ENCODE data around the gene RPS6KA2.
"Not testable (repeated sequence)": the region's sequence is repeated elsewhere in the genome, so short reads cannot be mapped to it uniquely, and the experiment has no call there.

RPS6KA2 gene

DNA sequence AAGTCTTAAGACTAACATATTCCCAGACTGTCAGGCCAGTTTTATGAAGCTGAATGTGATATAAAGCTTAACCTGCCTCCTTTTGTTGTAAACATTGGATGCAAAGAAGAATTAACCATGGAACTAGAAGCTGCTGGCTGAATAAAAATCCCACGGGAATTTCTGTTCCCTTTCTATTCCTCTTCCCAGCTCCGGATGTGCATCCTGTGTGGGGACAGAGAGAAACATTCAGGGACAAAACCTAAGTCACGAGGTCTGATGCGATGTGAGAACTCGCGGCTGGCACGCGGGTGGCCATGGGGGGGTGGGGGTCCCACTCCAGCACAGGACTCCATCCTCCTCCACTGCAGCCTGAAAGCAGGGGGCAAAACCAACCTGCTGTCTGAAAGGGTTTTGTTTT lies 72.7 kb downstream of the RPS6KA2 start:
- DNase-seq (ENCODE audit: low read depth, low spot score), result no peak

DNA sequence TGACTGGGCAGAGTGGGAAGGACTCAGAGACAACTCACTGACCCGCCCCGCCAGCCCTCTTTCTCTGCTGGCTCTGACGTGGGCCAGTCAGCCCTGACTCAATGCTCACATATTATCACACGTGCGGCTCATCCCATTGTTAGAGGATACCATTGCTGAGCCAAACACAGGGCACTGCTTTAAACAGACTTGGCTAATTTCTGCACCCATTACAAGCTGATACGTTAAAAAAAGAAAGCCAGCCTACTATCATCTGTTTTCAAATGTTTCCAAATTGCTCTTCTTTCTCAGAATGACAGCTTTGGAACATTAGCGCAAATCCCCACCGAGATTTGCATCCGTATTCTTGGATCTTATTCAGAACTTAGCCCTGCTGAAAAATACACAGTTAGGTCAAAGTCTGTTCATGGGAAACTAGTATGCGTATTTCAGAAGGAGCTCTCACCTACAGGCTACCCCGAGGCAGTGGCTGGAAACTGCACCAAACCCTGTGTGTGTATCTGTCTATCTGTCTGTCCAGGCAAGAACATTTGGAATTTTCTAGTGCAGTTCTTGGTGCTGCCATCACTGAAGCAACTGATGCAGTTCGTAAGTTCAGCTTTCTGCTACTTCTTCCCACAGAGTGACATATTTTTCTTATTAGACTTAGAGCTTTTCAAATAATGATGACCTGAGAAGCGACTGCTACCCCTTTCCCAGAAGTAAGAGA lies 73.3 kb downstream of the RPS6KA2 start:
- no peak for DNase-seq (ENCODE audit: low read depth, low spot score)

DNA sequence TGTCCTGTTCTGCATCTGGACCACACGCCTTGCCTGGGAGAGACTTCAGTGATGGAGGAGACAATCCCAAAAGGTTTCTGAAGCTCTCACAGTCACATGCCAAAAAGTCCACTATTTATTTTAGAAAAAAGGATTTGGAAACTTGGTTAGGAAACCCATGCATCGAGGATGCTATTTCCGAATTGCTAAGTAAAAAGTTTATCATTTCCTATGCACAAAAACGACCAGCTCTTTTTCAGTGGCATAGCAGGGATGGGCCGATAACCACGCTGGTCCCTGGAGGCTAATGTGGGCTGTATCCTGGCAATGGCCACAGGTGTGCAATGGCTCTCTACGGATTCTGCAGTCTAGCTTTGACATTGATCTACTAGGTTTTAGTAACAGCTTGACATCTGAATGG lies 74.5 kb downstream of the RPS6KA2 start:
- DNase-seq (ENCODE audit: low read depth, low spot score), result no peak

DNA sequence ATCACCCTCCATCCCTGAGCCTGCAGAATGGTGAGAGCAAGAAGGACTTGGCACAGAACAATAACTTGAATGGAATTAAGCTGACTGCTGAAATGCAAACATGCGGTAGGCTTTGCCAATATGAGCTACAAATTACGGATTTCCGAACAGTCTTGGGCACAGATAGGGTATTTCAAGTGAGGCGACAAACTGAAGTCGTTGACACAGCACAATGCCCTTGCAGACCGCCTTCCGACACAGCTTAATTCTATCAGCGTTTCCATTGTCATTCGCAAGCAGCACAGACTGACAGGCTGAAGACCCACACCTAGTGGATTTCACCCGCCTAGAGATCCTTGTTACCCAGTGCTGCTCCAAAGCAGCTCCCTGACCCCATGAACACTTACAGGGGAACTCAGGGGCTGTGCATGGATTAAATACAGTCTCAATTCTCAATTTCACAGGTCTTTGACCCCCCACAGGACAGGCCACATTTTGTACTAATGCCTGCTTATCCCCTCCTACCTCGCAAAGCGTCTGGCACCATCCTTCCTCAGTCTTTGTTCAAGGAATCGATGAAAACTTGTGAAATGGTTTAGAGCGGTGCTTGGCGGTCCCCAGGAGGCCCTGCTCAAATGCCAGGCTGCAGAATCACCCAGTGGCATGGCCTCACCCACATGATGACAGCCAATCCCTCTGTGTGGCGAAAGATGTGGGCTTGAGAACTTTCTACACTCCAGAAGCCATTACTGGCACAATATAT lies 75.1 kb downstream of the RPS6KA2 start:
- peak; percentile 46 for DNase-seq (ENCODE audit: low read depth, low spot score)

DNA sequence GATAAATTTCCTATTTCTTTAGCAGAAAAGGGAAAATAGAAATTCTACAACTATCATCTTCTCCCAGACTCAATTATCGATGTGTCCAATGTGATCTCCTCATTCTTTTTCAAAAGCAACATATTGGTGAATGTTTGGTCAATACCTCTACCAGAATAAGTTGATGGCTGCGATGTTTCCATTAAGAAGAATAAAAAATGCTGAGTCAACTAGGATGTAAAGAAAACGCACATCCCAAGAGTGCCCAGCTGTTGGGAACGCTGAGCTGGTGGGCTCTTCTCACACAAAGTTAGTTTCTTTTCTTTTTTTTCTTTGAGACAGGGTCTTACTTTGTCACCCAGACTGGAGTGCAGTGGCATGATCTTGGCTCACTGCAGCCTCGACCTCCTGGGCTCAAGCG lies 80.4 kb downstream of the RPS6KA2 start:
- no peak for DNase-seq (ENCODE audit: low read depth, low spot score)

DNA sequence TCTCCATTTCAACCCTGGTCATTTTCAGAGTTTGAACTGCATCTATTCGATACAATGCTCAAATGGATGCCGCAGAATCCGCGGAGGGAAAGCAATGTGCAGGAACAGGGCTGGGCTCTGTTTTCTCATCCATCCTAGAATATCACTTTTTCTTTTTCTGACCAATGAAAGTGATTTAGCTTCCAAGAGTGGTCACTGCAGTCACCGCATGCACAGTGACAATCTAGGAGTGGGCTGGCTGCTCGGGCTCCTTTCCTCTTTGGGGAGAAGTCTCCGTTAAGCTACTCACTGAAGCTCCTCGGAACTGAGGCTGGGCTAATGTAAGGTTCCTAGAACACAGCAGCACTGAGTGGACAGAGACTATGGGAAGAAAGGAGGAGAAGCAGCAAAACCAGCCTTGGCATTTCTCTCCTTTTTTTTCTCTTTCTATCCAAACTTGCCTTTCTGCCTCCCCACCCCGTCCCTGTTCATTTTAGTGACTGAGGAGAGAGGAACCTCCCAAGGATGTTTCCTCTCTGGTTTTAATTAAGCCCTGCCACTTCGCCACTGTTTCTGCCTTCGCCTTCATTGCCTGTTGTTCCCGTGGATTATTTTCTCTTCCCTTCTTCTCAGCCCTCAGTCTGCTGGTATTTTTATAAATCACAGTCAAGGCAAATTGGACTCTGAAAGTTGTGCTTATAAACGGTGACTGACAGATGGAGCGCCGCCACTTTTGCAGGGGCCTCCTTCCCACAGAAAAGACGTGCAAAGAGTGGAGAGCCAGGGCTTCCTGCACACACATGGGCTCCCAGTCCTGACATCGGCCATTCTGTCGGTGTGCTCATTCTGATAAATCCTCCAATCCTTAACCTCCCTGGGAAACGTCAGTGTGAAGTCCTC lies 81.7 kb downstream of the RPS6KA2 start:
- no peak for DNase-seq (ENCODE audit: low read depth, low spot score)

DNA sequence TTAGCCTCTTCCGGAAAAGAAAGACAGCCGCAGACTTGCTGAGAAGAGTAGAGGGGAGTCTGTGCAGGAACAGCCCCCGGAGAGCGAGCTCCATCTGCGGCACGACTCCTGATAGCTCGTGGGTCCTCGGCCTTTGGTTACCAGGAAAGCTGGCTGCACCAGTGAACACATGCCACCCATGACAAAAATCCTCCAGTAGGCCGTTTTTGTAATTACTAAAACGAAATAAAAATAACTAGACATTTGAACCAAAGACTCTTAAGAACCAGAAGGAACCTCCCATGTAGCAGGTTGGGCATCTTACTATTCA lies 82.8 kb downstream of the RPS6KA2 start:
- no peak for DNase-seq (ENCODE audit: low read depth, low spot score)

DNA sequence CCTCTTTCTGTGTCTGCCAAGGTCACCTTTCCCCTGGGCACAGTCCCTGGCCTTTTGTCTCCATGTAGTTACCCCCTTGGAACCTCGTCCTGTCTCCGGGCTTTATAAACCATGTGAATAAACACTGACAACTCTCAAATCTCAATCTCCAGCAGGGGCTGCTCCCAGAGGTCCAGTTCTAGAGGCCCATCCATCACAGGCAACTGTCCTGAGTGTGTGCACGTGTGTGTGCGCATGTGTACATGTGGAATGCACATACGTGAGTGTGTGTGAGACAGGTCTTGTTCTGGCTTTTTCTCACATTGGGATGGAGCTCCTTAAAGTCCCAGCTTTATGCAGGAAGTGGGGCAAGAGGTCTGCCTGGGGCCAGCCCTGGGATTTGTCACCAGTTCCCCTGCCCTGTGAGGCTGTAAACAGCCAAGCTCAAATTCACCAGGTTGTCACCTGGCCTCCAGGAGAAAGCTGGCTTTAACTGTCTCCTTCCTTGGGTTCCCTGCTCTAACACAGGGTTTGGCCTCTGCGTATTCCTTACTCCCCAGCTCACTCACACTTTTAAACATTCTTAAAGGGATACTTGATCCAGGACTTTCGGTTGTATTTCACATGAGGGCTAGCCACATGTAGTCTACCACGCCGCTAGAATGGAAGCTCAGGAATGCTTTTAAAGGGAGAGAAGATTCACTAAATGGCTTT lies 83.3 kb downstream of the RPS6KA2 start:
- DNase-seq (ENCODE audit: low read depth, low spot score), result no peak

DNA sequence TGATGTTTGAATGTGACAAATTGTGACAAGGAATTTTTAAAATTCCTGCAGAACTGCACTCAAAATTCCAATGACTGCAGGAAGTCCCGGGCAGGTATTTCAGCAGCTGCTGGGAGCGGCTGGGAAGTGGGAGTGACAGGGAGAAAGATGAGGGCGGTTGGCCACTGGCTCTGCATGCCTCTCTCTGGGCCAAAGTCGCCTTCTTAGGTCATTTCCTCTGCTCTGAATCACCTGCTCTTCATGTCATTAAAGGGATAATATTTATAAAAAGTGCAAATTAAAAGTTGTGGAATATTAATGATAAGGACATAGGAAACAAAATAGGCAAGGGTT lies 84.5 kb downstream of the RPS6KA2 start:
- peak; percentile 61 for DNase-seq (ENCODE audit: low read depth, low spot score)

DNA sequence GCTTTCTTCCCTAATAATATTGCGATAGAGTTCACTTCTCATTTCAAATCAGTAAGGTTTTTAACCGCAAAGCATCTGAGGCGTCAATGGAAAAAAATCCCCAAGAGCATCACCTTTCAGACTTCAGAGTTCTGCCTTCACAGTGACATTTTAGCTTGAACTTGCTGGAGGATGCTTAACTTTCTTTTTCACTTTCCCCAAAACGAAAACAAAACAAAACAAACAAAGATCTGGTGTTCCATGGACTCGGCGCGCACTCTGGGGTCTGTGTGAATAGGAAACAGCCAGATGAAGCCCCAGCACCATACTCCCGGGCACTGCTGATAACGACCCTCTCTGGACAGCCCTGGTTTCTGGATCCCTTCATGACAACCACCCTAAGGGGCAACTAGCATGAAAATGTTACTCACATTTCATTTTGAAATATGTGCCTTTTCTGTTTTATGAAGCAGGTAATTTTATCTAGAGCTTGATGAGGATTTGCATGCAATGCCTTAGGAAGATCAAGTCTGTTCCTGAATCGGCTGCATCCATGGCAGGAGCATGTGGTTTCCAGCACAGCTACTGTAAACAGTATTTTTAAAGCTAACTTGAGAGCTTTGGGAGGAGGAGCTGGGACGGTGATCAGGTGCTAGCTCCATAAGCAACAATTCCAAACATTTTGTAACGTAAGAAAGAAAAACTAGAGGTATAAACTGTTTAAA lies 85.0 kb downstream of the RPS6KA2 start:
- no peak for DNase-seq (ENCODE audit: low read depth, low spot score)

DNA sequence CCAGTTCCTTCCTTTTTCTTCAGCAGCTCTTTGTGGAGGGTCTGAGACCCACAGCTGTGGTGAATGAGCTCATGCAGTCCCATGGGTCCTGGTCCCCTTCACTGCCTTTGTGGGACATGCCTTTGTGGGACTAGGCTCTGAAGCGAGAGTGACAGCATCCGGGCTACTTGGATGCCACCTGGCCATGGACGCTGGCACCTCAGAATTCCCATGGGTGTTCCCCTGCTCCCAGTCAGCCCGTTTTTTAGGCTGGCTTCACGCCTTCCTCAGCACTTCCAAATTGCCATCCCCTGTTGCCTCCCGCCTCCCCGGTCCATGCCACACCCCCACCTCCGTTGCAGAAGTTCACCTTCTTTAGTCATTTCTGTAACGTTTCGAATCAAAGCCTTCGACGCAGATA lies 85.7 kb downstream of the RPS6KA2 start:
- DNase-seq (ENCODE audit: low read depth, low spot score), result no peak

DNA sequence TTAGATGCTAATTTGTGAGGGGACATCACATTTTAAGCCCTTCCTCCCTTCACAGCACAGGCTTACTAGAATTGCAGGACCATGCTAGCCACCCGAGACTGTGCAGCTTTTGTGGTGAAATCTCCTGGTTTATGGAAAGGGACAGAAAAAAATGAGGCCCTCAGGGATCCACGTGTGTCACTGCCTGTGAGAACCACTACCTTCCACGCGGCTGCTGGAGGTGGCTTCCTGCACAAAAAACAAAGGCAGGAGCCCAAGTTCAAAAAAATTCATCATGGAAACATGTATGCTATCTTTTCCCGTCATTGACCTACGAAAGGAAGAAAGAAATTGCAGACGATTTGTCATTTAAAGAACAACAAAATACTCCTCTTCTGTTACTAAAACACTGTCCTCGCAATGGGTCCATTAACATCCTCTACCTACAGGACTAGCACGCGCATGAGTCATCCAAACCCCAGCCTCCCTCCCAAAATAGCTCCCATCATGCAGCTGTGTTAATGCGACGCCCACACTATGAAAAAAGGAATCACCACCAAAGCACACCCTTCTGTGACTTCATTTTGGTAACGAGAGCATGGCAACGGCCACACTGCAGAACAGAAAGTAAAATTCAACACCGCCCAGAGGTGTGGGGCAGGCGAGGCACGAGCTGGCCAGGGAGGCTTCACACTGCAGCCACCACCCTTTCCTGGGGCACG lies 86.3 kb downstream of the RPS6KA2 start:
- DNase-seq (ENCODE audit: low read depth, low spot score), result no peak

DNA sequence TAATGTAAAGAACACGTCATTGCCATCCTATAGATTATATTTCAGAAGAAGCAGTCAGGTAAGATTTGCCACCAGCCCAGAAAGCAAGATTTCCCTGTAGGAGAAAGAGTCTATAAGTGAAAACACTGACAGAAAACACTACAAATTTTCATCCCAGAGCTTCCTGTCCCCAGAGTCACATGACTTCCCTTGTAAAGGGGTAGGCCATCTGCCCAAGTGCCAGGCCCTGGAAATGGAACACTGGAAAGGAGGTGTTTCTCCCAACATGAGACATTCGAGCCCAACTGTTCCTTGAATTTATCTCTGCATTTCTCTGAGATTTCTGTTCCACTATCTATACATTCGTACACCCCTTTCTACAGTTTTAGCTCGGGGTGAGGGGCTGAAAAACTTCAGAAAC lies 87.5 kb downstream of the RPS6KA2 start:
- no peak for DNase-seq (ENCODE audit: low read depth, low spot score)

DNA sequence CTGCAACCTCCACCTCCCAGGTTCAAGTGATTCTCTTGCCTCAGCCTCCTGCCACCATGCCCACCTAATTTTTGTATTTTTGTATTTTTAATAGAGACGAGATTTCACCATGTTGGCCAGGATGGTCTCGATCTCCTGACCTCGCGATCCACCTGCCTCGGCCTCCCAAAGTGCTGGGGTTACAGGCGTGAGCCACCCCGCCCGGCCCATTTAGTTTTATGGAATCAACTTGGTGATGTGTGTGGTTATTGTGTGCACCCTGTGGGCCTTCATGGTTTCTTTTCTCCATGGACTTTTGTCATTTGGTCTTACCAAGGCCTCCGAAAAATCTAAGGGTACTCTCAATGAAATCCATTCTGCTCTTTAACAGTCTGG lies 88.1 kb downstream of the RPS6KA2 start:
- not testable (repeated sequence) for DNase-seq (ENCODE audit: low read depth, low spot score)

DNA sequence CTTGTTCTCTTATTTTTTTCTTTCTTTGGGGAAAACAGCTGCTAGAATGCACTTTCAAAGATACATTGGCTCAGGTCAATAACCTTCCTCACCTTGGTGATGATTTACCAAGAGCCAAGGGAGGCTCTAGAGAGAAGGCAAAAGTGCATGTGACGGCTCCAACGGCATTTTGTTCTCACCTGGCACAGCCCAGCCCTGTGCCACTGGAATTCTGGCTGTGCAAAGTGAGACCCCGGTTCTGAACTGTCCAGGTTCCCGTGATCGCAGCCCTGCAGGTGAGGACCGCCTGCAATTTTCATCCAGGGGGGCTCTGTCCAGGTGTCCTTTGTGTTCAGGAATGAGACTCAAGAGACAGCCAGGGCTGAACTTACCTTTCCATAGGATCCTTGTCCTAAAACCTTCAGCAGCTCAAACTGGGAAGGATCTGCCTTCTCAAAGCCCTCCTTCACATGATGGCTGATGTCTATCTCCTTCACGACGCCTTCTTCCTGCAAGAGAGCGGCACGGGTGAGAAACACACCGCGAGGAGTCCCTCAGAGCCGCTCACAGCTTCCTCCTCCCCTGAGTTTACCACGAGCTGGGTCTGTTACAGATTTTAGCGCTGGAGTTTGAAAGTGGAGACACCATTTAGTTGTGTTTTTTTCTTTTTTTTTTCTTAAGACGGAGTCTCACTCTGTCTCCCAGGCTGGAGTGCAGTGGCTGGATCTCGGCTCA lies 88.6 kb downstream of the RPS6KA2 start:
- DNase-seq (ENCODE audit: low read depth, low spot score), result no peak

DNA sequence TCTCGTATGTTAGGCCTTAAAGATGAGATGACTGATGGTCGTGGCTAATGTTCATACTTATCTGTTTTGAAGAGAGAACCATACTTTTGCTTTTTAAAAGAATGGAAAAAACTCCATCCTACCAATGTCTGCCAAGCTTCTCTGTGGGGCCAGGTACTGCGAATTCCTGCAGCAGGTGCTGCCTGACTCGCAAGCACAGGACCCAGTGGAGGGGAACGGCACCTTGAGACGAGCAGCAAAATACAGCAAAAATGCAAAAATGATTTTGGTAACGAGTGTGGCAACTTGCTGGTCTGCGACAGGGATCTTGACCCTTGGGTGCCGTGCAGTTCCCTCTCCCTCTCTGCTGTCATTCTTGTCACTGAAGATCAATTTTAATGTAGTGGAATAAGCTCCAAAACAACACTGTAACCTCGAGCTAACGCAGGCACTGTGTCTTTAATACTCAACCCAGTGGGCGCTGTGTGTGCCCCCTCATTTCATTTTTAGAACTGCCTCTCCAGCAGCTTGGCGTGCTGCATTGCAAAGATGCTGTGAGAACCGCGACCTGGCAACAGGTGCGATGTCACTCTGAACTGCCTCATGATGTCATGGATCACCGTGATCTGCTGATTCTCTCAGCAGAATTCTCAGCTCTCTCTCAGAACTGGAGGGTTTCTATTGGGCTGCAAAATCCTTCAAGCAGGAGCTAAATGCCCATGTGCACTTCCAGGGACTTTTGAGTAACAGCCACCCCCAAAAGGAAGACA lies 92.2 kb downstream of the RPS6KA2 start:
- DNase-seq (ENCODE audit: low read depth, low spot score), result no peak

DNA sequence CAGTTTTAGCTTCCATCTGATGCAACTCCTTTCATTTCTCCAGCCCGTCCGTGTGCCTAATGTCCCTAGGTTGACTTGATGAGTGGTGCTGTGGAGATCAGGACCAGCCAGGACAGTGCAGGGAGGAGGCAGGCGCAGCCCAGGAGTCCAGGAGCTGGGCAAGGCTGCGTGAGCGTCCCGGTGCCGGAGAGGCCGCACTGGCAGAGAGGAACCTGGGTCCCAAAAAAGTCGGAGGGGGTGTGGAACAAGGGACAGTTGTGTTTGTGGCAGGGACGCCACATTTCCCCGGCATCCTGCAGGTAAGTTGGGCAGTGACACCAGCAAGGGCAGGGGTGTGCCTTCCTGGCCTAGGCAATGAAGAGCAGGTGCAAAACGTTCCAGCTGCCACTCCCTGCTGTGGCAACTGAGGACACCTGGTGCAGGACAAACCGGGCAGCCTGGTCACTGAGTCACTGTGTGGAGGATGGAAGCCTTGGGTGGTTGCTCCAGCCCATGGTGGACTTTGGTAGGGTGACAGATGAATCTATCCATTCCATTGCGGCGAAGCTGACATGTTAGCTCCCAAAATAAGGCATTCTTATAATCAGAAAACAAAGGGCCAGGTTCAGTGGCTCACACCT lies 93.7 kb downstream of the RPS6KA2 start:
- no peak for DNase-seq (ENCODE audit: low read depth, low spot score)

DNA sequence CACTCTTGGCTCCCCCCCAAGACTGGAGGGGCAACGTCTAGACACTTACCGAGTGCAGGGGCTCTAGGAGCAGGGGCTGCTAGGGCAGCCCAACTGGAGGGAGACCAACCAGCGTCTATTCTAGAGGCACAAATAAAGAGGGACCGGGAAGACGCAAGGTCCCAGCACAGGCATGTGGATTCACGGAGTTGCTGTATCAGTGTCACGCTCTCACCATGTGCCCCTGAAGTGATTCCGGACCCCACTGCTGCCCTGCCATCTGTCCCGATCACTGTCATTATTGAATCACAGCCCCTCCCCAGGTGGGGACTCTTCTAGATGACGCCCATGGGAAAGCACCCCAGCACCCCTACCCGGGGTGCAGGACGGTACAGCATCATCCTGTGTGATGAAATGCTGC lies 94.7 kb downstream of the RPS6KA2 start:
- DNase-seq (ENCODE audit: low read depth, low spot score), result no peak

All from ELF-1 (cell line).